HG02943 (cell line): Measurements from ENCODE around the gene ACTR5.
A peak's percentile ranks its signal among the peaks of the same experiment; 100 is the strongest.

Experiments
- ATAC-seq: cut with Tn5 transposase; IDR thresholded peaks from one replicate; pipeline ENCODE4 v1.9.1; 2021; ENCODE audit warnings: mild to moderate bottlenecking, low read depth, moderate library complexity; ENCODE audit not compliant: unreplicated experiment

Gene ACTR5

DNA sequence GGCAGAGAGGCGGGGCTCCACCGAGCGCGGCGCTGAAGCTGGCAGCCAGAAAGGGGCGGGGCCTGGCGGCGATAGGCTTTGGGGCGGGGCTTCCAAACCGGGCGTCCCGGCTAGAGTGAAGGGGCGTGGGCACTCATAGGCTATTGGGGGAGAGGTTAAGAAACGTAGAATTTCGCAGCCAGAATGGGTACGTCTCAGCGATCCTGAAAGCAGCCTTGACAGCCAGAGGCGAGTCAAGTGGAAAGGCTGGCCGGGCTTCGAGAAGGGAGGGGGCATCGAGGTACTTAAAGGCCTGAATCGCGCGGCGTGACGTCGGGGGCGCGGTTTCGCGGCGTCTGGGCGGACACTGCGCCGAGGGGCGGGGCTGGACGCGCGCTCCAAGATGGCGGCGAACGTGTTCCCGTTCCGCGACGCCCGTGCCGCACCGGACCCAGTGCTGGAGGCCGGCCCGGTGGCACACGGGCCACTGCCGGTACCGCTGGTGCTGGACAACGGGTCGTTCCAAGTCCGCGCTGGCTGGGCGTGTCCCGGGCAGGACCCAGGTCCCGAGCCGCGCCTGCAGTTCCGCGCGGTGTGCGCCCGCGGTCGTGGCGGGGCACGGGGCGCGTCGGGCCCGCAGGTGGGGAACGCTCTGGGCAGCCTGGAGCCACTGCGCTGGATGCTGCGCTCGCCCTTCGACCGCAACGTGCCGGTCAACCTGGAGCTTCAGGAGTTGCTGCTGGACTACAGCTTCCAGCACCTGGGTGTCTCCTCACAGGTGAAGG is at the start of gene ACTR5:
Gene ACTR5 (plus strand): TSS at position 364 of the 764 bp plus-strand sequence. CDS start 19 bp downstream, at position 383.
- ATAC-seq: peak; percentile 76

DNA sequence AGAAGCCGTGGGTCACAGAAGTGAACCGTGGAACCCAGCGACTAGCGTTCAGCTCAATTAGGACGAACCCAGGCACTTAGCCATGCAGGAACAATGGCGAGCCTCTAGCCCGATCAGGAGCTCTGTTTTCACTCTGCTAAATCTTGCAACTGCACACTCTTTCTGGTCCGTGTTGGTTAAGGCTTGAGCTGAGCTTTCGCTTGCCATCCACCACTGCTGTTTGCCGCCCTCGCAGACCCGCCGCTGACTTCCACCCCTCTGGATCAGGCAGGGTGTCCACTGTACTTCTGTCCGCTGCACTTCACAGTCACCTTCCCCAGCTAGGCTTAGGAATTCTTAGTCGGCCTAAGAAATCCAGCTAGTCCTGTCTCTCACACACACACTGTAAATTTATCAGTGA is 49.7 kb upstream of the ACTR5 start:
- no peak for ATAC-seq

DNA sequence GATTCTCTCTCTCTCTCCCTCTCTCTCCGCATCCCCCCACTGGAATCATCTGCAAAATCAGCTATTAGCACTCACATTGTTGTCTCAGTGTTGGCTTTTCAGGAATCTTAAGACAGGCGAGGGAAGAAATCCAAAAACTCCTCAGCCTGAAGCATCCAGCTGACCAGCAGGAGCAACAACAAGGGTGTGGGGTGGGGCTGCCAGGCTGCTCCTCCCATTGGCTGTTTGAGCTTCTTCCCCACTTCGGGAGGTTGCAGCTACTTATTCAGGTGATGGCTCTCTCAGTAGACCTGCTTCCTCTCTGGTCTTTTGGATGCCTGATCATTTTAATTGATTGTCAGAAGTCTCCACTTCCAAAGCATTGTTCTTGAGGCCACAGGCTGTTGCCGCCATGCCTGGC is 48.1 kb upstream of the ACTR5 start:
- ATAC-seq: no peak

DNA sequence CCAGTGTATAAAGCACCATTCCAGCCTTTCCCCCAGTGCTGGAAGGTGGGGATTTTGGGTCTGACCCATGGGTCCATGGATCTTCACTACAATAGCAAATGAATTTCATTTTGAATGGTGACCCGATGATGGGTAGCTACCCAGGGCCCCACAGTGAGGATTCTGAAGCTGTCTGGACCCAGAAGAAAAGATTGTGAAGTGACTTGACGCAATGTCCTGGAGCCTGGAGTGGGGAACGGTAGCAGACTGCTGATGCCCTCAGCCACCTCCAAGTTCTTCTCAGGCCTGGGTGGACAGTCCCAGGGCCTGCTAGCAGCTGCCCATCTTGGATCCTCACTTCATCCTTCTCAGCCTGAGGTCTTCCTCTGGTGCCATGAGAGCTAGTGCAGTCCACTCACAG is 47.3 kb upstream of the ACTR5 start:
- ATAC-seq: no peak

DNA sequence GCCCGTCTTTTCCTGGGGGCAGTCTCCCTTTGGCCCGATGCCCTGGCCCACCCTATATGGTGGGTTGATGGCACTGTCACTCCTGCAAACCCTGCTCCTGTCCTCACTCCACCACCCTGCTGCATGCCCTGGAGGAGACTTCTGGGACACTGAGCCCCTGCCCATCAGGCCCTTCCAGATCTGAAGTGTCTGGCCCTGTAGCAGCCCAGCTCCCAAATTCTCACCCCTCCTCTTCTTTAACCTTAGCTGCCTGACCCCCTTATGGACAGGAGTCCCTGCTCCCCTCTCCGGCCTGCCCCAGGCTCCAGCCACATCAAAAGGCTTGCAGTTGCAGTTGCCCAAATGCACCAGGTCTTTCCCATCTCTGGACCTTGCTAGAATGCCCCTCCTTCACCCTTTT is 44.7 kb upstream of the ACTR5 start:
- no peak for ATAC-seq

DNA sequence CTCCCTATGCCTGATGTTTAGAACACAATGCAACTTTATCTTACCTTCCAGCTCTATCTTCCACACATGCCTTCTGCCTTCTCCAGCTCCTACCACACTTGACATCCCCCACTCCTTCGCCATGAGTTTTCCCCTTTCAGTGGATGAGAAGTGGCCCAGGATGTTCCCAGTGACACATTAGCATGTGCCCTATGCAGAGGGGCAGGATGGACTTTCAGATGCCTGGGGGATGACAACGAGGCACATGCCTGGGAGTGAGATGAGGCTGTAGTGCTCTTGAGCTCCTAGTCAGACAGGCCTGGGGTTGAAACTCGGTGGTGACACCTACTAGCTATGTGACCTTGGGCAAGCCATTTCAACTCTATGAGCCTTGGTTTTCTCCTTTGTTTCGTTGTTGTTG is 44.1 kb upstream of the ACTR5 start:
- ATAC-seq: no peak

DNA sequence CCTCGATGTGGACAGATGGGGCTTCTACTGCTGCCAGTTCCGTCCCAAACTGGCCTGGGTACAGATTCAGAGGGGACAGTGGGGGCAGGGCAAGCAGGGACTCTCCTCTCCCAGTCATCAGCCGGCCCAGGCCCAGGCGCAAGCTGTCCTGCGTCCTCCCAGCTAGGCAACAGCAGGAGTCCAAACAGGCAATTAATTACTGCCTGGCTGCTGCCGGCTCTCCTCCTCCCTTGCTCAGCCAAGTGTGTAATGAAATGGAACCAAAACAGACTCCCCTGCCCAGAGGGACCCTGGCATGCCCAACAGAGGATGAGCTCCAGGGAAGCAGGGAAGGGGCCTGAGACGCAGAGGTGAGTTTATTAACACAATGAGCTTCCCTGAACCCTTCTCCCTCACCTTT is 41.8 kb upstream of the ACTR5 start:
- ATAC-seq: no peak

DNA sequence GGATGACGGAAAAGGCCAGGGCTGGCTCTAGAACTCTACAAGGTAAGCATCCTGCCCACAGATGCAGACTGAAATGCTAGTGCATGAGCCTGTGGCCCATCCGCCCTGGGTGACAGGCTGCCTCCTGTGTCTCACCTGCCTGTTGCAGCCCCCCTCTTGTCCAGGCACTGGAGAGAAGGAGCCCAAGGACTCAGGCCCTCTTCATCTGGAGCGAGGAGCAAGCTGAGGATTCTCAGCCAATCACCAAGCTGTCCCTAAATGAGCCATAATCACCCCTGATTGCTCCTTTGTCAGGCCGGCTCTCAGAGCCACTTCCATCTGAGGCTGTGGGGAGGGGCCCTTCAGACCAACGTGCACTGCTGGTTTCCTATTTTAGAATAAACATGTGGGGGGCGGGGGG is 34.0 kb upstream of the ACTR5 start:
- ATAC-seq: no peak

DNA sequence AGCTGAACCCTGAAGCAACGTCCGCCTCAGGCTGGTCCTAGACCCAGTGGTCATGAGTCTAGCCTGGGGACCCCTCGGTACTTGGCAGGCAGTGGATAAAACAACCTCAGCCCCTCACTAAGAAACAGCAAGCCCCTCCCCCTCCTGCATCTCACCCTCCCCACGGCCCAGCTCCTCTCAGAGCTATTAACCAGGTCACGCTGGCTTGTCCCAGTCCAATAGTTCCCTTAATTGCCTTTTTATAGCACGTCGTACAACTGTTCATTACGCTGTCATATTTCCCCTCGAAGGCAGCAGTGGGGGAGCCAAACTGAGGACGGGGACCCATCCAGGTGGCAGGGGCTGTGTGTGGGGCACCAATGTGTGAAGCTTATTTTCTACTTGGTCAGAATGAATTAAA is 32.6 kb upstream of the ACTR5 start:
- ATAC-seq: no peak

DNA sequence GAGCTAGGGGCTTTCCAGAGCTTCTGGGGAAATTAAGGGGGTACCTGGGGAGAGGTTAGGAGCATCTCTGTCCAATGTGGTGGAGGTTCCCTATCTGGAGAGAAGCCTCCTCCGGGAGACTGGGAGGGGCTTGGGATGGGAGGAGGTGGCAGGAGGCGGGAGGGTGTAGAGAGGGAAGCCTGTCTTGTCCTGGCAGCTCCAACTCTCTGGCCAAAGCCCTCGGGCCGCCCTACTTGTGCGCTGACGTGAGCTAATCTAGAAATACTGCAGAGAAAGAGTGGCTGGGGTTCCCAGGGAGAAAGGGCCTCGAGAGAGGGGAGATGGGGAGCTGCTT is 25.6 kb upstream of the ACTR5 start:
- no peak for ATAC-seq

DNA sequence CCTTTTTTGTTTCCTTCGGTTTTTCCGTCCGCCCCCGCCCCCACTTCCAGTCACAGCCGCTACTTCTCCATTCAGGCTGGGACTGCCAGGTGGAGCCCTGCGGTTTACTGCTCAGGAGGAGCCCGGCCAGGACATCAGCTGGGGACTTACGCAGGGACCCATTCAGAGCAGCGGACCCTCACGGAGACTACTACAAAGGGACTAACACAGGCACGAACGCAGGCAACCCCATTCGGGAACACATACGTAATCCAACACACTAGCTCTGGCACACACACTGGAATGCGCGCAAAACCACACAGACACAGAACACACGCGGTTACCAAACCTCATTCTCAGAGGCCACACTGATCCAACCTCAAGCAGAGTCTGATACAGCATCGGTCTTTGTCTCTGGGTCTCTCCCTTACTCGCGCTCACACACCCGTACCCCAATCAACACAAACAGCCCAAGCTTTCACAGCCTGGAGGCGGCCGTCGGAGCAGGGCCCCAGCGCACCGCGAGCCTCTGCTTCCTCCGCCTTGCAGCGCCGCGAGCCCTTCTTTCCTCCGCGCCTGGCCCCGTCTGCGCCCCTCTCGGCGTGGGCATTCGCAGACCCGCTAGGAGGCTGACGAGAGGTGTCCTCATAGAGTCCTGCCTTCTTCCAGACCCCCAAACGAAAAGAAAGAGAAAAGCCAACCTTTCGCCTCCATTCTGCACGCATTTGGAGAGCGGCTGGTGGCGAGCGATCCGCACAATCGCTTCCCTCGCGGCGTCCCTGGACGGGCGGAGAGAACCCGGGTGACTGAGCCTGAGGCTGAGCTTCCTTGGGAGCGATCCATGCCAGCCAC is 25.0 kb upstream of the ACTR5 start:
- no peak for ATAC-seq

DNA sequence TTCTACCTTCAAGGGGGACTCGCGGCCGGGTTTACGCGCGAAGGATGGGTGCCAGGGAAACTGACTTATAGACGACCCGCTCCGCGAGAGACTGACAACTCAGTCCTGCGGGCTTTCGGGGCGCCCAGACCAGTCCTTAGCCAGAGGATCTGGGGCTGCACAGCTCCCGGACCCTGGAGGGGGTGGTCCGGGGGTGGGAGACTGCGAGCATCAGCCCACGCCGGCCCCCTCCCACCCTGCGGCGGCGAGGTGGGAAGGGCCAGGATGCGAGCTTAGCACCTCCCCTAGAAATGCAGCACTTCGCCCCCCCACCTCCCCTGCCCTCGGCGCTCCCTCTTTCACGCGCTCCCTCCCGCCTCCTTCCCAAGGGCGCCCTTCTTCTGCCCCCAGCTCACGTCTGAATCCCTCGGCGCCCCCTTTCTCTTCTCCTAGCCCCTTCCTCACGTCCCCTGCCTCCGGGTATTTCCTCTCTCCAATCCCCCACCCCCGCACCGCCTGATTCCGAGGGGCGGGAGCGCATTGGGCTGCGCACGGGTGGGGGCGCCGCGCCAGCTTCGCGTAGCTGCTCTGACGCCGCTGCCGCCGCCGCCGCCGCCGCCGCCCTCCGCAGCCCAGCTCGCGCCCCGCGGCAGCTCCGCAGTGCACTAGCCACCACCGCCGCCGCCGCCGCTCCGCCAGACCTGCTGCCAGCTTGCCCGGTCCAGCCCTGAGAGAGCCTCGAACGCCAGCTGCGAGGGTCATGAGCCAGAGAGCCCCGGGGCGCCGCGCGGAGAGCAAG is 24.2 kb upstream of the ACTR5 start, which contains the start of gene SLC32A1:
Gene SLC32A1 (plus strand): TSS at position 639 of the 778 bp plus-strand sequence. CDS start 239 bp downstream, outside the sequence.
- ATAC-seq: no peak

DNA sequence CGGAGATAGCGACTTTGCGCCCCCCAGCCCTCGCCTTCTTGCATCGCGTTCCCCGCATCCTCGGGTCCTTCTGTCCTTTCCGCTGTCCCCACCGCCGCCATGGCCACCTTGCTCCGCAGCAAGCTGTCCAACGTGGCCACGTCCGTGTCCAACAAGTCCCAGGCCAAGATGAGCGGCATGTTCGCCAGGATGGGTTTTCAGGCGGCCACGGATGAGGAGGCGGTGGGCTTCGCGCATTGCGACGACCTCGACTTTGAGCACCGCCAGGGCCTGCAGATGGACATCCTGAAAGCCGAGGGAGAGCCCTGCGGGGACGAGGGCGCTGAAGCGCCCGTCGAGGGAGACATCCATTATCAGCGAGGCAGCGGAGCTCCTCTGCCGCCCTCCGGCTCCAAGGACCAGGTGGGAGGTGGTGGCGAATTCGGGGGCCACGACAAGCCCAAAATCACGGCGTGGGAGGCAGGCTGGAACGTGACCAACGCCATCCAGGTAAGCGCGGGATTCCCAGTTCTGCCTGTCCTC is 23.6 kb upstream of the ACTR5 start:
- no peak for ATAC-seq

DNA sequence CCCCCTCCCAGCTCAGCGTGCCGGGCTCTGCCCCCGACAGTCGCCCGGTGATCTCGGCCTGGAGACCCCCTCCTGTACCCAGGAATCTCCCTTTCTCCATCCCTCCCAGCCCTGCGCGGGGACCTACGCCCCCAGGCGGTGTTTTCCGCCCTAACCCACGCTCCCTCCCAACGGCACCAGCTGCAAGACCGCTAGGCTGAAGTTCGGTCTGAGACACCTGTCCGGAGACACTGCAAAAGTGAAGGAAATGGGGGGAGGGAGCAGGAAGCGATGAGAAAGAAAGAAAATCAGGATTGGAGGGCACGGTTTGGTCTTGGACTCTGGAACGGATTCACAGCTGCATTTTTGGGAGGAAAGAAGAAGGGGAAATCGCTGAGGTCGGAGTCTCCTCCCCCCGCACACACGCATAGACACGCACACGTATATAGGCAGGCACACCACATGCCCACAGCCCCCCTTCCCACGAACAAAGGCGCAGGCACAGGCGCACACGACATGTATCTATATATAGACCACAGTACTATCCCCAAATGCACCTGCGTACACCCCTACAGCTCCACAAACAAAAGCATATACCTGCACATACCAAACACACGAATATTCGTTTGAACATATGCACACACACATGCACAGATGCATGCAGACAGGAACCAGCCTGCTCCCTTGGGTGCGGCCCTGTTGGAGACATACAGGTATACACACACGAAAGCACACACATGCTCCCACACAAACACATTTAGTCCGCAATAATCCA is 22.9 kb upstream of the ACTR5 start:
- ATAC-seq: no peak

DNA sequence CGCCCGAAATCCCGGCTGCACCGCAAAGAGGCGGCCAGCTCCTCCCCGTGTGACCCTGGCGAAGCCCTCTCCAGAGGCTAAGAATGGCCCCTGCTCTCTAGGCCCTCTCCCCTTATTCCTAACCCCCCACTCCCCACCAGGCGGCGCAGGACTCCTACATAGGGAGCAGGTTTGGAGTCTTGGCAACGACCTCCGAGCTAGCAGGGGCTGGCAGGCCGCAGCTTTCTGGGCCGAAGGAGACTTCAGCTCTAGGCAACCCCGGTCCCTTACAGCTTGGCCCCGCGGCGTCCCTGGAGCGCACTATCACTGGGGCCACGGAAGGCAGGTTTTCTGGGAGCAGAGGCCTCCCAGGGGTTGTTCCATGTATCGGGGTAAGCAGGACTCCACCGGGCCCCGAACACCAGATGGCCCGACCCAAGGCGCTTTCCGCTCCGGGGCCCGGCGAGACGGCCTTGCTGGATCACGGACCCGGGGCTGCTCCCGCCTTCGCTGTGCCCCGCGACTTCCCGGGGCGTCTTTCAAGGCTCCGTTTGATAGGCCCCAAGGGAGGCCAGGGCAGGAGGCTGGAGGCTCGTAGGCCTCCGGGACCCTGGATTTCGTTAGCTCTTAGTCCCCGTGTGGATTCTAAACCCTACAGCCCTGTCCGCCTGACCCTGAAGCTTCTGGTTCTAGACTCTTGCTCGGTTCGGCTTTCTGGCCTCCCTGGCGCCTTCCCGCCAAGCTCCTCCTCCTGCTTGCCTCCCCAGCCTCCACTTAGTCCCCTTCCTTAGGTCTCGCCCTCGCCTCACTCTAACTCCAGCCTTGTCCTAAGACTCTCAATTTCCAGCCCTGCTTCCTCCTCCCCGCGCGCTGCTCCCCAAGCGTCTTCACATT is 22.1 kb upstream of the ACTR5 start:
- ATAC-seq: no peak

DNA sequence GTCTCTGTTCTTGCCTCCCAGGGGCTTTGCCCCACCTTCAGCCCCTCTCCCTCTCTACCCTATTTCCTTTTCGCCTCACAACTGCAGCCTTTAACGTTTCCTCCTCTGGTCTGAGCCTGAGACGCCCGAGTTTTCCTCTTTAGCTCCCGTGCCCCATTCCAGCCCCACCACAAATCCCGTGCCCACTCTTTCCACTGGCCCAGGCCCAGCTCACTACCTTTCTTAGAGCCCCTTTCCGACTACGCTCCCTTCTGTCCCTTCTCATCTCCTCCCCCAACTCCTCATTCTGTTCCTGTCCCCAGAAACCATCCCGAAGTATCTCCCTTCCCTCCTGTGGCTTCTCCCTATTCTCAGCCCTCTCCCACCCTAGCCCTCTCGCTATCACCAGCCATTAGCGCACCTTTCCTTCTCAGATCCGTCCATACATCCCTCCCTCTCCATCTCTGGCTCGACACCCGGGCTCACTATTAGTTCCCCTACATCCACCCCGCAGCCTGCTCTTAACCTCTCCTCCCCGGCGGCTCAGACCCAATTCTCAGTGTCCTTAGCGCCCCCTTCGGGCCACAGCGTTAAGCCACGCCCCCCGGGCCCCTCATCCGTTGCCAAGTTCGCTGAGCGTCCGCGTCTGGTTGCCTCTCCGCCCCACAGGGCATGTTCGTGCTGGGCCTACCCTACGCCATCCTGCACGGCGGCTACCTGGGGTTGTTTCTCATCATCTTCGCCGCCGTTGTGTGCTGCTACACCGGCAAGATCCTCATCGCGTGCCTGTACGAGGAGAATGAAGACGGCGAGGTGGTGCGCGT is 21.3 kb upstream of the ACTR5 start:
- ATAC-seq: no peak

DNA sequence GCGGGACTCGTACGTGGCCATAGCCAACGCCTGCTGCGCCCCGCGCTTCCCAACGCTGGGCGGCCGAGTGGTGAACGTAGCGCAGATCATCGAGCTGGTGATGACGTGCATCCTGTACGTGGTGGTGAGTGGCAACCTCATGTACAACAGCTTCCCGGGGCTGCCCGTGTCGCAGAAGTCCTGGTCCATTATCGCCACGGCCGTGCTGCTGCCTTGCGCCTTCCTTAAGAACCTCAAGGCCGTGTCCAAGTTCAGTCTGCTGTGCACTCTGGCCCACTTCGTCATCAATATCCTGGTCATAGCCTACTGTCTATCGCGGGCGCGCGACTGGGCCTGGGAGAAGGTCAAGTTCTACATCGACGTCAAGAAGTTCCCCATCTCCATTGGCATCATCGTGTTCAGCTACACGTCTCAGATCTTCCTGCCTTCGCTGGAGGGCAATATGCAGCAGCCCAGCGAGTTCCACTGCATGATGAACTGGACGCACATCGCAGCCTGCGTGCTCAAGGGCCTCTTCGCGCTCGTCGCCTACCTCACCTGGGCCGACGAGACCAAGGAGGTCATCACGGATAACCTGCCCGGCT is 20.6 kb upstream of the ACTR5 start:
- ATAC-seq: no peak

DNA sequence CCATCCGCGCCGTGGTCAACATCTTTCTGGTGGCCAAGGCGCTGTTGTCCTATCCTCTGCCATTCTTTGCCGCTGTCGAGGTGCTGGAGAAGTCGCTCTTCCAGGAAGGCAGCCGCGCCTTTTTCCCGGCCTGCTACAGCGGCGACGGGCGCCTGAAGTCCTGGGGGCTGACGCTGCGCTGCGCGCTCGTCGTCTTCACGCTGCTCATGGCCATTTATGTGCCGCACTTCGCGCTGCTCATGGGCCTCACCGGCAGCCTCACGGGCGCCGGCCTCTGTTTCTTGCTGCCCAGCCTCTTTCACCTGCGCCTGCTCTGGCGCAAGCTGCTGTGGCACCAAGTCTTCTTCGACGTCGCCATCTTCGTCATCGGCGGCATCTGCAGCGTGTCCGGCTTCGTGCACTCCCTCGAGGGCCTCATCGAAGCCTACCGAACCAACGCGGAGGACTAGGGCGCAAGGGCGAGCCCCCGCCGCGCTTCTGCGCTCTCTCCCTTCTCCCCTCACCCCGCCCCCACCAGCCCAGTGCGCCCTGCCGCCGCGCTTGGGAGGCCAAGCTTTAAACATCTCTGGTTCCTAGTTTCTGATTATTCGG is 20.0 kb upstream of the ACTR5 start:
- ATAC-seq: no peak
